Thoracic aorta (tissue), 2 donors: ENCODE data around the gene GPR160. TPM values are rescaled to one million over a fixed set of nuclear protein-coding genes. Genes with fewer than 3 reads are reported as not detected.

Experiments
- ATAC-seq: fragments of 150-250 bp; one replicate; pipeline ENCODE4 v1.8.0; 2017; ENCODE audit warnings: low read depth; ENCODE audit not compliant: insufficient number of reproducible peaks, low FRiP score
- DNase-seq: peaks from one replicate; pipeline ENCODE4 v3.0.0-alpha.2; 2020; ENCODE audit warnings: low spot score
- H3K27ac ChIP-seq, 2 donors: fragments of 200-600 bp; sonication (generic); 1 replicate in 1 of 2; 2 replicates in 1 of 2; pipeline ENCODE4 v1.5.1; 2016; ENCODE audit warnings: mild to moderate bottlenecking in 2 of 2, moderate library complexity in 2 of 2
- H3K27me3 ChIP-seq: fragments of 200-600 bp; sonication (generic); replicated peaks from 2 replicates; pipeline ENCODE4 v1.6.0; 2016; ENCODE audit warnings: mild to moderate bottlenecking; ENCODE audit not compliant: insufficient read depth
- H3K36me3 ChIP-seq: fragments of 200-600 bp; sonication (generic); one replicate; pipeline ENCODE4 v1.5.1; 2016
- H3K4me1 ChIP-seq, 2 donors: fragments of 200-600 bp; sonication (generic); 1 replicate in 1 of 2; 2 replicates in 1 of 2; pipeline versions ENCODE4 v1.5.1 to v1.6.0; 2016; ENCODE audit warnings: low read depth in 2 of 2, mild to moderate bottlenecking in 1 of 2; ENCODE audit not compliant: control insufficient read depth in 1 of 2
- H3K4me3 ChIP-seq: fragments of 200-600 bp; sonication (generic); 2 replicates; pipeline ENCODE4 v1.5.1; 2016; ENCODE audit warnings: mild to moderate bottlenecking
- H3K9me3 ChIP-seq: fragments of 200-600 bp; sonication (generic); 2 replicates; pipeline ENCODE4 v1.5.1; 2016
- total RNA-seq, 2 donors: library from RNA; depleted of rRNA; stranded (reverse); fragments of >200 nt; gene quantifications; one replicate each; pipeline versions ENCODE4 v1.1.0 to v1.2.3, GENCODE V29; 2016
- TF ChIP-seq, protein P1 (sequence below): fragments of 200-600 bp; sonication (generic); IDR thresholded peaks from one replicate; pipeline ENCODE4 v1.5.1; 2019; ENCODE audit warnings: antibody characterized with exemption

The GPR160 gene
- total RNA-seq, 2 donors from 2014 or later: 2.2 to 2.3 TPM

DNA sequence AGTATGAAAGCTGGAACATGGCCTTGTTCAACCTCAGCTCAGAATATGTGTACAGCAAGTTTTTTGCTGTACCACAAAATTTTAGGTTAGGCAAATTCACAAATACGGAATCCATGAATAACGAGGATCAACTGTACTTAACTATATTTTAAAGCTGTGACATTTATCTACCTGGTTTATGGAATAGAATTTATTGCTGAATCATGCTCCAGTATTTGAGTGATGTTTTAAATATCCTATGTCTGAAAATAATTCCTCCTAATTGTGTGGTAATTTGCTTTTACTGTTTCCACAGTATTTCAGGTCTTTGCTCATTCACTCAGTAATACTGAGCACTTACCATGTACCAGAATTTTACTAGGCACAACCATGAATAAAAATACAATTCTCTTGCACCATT, 41.7 kb upstream of the GPR160 start:
- Histone ChIP-seq H3K27ac (no peak overlapping the region), H3K36me3 (peaks cover 4% of the 10 kb centered on the region), H3K4me3 (no peak overlapping the region), H3K4me1 (no peaks in the 10 kb centered on the region), H3K27me3 (no peaks in the 10 kb centered on the region), H3K9me3 (no peaks in the 10 kb centered on the region)
- TF ChIP-seq, protein P1, sequence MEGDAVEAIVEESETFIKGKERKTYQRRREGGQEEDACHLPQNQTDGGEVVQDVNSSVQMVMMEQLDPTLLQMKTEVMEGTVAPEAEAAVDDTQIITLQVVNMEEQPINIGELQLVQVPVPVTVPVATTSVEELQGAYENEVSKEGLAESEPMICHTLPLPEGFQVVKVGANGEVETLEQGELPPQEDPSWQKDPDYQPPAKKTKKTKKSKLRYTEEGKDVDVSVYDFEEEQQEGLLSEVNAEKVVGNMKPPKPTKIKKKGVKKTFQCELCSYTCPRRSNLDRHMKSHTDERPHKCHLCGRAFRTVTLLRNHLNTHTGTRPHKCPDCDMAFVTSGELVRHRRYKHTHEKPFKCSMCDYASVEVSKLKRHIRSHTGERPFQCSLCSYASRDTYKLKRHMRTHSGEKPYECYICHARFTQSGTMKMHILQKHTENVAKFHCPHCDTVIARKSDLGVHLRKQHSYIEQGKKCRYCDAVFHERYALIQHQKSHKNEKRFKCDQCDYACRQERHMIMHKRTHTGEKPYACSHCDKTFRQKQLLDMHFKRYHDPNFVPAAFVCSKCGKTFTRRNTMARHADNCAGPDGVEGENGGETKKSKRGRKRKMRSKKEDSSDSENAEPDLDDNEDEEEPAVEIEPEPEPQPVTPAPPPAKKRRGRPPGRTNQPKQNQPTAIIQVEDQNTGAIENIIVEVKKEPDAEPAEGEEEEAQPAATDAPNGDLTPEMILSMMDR: no peak
- ATAC-seq: no peak
- DNase-seq: no peak

DNA sequence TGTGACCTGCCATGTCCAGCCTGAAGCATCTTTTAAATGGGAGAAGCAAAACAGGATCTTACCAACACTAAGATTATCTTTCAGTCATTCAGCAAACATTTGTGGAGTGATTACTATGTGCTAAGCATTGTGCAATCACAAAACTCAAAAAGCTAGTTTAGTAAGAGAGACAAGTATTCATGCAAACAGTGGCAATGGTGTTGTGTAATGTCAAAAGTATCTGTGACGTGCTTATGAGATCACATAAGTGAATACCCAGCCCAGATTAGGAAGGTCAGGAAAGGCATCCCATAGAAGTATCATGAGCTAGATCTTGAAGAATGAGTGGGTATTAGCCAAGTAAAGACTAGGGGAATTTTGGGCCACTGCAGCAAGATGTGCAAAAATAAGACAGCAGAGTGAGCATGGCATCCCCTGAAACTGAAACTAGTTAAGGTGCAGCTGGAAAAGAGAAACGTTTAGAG, 39.1 kb upstream of the GPR160 start:
- ATAC-seq: no peak
- Histone ChIP-seq H3K9me3 (no peaks in the 10 kb centered on the region), H3K4me1 (no peaks in the 10 kb centered on the region), H3K4me3 (no peak overlapping the region), H3K27me3 (no peaks in the 10 kb centered on the region), H3K27ac (no peak overlapping the region), H3K36me3 (no peaks in the 10 kb centered on the region)
- no peak for DNase-seq
- TF ChIP-seq, protein P1: no peak

DNA sequence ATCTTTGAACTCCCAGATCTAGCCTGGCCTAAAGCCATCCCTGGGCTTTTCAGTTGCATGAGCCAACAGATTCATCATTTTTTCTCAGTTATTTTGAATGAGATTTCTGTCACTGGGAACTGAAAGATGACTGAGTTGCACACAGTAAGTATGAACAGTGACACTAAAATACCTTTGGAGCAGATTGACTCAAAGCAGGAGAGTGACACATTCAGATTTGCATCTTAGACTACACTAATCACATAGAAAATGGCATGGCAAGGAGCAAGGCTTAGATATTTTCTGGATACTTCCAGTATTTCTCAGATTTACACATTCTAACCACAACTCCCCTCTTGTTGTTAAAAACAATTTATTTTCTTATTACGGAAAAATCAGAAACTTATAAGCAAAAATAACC, 38.4 kb upstream of the GPR160 start:
- Histone ChIP-seq H3K9me3 (no peaks in the 10 kb centered on the region), H3K4me1 (no peaks in the 10 kb centered on the region), H3K27me3 (no peaks in the 10 kb centered on the region), H3K36me3 (no peaks in the 10 kb centered on the region), H3K27ac (no peak overlapping the region), H3K4me3 (no peak overlapping the region)
- TF ChIP-seq, protein P1: no peak
- ATAC-seq (no peak), DNase-seq (no peak)

DNA sequence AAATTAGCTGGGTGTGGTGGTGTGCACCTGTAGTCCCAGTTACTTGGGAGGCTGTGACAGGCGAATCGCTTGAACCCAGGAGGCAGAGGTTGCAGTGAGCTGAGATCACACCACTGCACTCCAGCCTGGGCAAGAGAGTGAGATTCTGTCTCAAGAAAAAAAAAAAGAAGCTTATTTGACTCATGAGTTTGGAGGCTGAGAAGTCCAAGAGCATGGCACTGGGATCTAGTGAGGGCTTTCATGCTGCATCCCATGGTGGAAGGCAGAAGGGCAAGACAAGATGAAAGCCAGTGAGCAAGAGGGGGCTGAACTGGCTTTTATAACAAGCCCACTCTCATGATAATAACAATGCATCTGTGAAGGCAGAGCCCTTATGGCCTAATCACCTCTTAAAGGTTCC, 37.7 kb upstream of the GPR160 start:
- no peaks in the 10 kb centered on the region for H3K4me1 ChIP-seq
- no peak for DNase-seq
- H3K9me3 ChIP-seq: no peaks in the 10 kb centered on the region
- H3K27ac ChIP-seq: no peak overlapping the region
- no peaks in the 10 kb centered on the region for H3K27me3 ChIP-seq
- TF ChIP-seq, protein P1: no peak
- no peak for ATAC-seq
- no peaks in the 10 kb centered on the region for H3K36me3 ChIP-seq
- H3K4me3 ChIP-seq: no peak overlapping the region

DNA sequence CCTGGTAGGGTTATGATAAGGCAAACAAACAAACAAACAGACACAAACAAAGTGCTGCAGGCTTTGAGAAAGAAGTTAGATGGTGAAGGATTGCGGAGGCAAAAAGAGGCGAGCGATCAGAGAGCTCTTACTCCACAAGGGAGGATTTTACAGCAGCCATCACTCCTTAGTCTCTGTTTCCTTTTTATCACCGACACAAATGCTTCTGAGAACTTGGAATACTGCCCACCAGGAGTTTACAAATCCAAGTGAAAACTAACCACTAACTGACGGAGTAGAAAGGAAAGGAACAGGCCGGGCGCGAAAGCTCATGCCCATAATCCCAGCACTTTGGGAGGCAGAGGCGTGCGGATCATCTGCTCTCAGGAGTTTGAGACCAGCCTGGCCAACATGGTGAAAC, 35.6 kb upstream of the GPR160 start:
- Histone ChIP-seq H3K27ac (no peak overlapping the region), H3K36me3 (no peaks in the 10 kb centered on the region), H3K4me3 (peak overlapping the region; percentile 45), H3K27me3 (no peaks in the 10 kb centered on the region), H3K4me1 (no peaks in the 10 kb centered on the region), H3K9me3 (no peaks in the 10 kb centered on the region)
- DNase-seq: no peak
- ATAC-seq: no peak
- TF ChIP-seq, protein P1: no peak
